ENCODE data around the gene ASCL1. TPM values are rescaled to one million over a fixed set of nuclear protein-coding genes. Genes with fewer than 3 reads are reported as not detected.

ASCL1 gene
- total and polyA plus RNA-seq, 4 donors, result 0.25 to 0.88 (median 0.63) TPM

- TF ChIP-seq, protein P1, sequence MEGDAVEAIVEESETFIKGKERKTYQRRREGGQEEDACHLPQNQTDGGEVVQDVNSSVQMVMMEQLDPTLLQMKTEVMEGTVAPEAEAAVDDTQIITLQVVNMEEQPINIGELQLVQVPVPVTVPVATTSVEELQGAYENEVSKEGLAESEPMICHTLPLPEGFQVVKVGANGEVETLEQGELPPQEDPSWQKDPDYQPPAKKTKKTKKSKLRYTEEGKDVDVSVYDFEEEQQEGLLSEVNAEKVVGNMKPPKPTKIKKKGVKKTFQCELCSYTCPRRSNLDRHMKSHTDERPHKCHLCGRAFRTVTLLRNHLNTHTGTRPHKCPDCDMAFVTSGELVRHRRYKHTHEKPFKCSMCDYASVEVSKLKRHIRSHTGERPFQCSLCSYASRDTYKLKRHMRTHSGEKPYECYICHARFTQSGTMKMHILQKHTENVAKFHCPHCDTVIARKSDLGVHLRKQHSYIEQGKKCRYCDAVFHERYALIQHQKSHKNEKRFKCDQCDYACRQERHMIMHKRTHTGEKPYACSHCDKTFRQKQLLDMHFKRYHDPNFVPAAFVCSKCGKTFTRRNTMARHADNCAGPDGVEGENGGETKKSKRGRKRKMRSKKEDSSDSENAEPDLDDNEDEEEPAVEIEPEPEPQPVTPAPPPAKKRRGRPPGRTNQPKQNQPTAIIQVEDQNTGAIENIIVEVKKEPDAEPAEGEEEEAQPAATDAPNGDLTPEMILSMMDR (IDR thresholded peaks at IDR 0.05; ENCODE audit: control extremely low read depth, extremely low read depth), result no peak
- Histone ChIP-seq H3K4me1 (ENCODE audit: control insufficient read depth in 5 of 5, insufficient read depth in 5 of 5, low read length in 5 of 5) (no peaks in the 10 kb centered on the region), H3K4me3 (no peak overlapping the region), H3K27me3 (ENCODE audit: control insufficient read depth in 3 of 3, insufficient read depth in 3 of 3, low read length in 2 of 3) (no peaks in the 10 kb centered on the region), H3K36me3 (ENCODE audit: control insufficient read depth in 4 of 4, insufficient read depth in 4 of 4, low read length in 4 of 4) (no peaks in the 10 kb centered on the region), H3K9ac (ENCODE audit: insufficient read depth in 1 of 2, low read length in 2 of 2) (no peak overlapping the region), H3K27ac (ENCODE audit: low read depth in 1 of 2, low read length in 1 of 2) (no peak overlapping the region), H3K9me3 (ENCODE audit: control insufficient read depth in 4 of 4, insufficient read depth in 3 of 4, low read length in 3 of 4) (peaks cover 0 to 4% (median 0%) of the 10 kb centered on the region in 4 donors)
- ATAC-seq (ENCODE audit: insufficient read depth, low FRiP score), result no peak
- WGBS, 2 donors, result 59 to 66% methylated on average over 2 of the region's 2 CpGs
- DNase-seq, result no peak
Observed at GRCh38 chr12:102939059-102939458, 18.4 kb upstream of the ASCL1 start.

- Histone ChIP-seq H3K4me1 (ENCODE audit: control insufficient read depth in 5 of 5, insufficient read depth in 5 of 5, low read length in 5 of 5) (no peaks in the 10 kb centered on the region), H3K4me3 (no peak overlapping the region), H3K9ac (ENCODE audit: insufficient read depth in 1 of 2, low read length in 2 of 2) (no peak overlapping the region), H3K9me3 (ENCODE audit: control insufficient read depth in 4 of 4, insufficient read depth in 3 of 4, low read length in 3 of 4) (peaks cover 0 to 4% (median 0%) of the 10 kb centered on the region in 4 donors), H3K27ac (ENCODE audit: low read depth in 1 of 2, low read length in 1 of 2) (no peak overlapping the region), H3K36me3 (ENCODE audit: control insufficient read depth in 4 of 4, insufficient read depth in 4 of 4, low read length in 4 of 4) (no peaks in the 10 kb centered on the region), H3K27me3 (ENCODE audit: control insufficient read depth in 3 of 3, insufficient read depth in 3 of 3, low read length in 2 of 3) (no peaks in the 10 kb centered on the region)
- WGBS, 2 donors, result 76 to 79% methylated on average over 2 of the region's 2 CpGs
- TF ChIP-seq, protein P1 (IDR thresholded peaks at IDR 0.05; ENCODE audit: control extremely low read depth, extremely low read depth), result no peak
- DNase-seq (no peak), ATAC-seq (ENCODE audit: insufficient read depth, low FRiP score) (no peak)
Observed at GRCh38 chr12:102939670-102940222, 17.7 kb upstream of the ASCL1 start.

GRCh38 chr12:102946042-102946441, 11.4 kb upstream of the ASCL1 start:
- TF ChIP-seq, protein P1 (IDR thresholded peaks at IDR 0.05; ENCODE audit: control extremely low read depth, extremely low read depth), result no peak
- Histone ChIP-seq H3K9me3 (ENCODE audit: control insufficient read depth in 4 of 4, insufficient read depth in 3 of 4, low read length in 3 of 4) (peaks cover 0 to 5% (median 0%) of the 10 kb centered on the region in 4 donors), H3K9ac (ENCODE audit: insufficient read depth in 1 of 2, low read length in 2 of 2) (no peak overlapping the region), H3K36me3 (ENCODE audit: control insufficient read depth in 4 of 4, insufficient read depth in 4 of 4, low read length in 4 of 4) (no peaks in the 10 kb centered on the region), H3K4me3 (no peak overlapping the region), H3K27me3 (ENCODE audit: control insufficient read depth in 3 of 3, insufficient read depth in 3 of 3, low read length in 2 of 3) (peaks cover 0 to 21% (median 21%) of the 10 kb centered on the region in 3 donors), H3K4me1 (ENCODE audit: control insufficient read depth in 5 of 5, insufficient read depth in 5 of 5, low read length in 5 of 5) (no peaks in the 10 kb centered on the region), H3K27ac (ENCODE audit: low read depth in 1 of 2, low read length in 1 of 2) (no peak overlapping the region)
- WGBS, 2 donors, result 64 to 67% methylated on average over 2 of the region's 2 CpGs
- ATAC-seq (ENCODE audit: insufficient read depth, low FRiP score) (no peak), DNase-seq (no peak)

DNA sequence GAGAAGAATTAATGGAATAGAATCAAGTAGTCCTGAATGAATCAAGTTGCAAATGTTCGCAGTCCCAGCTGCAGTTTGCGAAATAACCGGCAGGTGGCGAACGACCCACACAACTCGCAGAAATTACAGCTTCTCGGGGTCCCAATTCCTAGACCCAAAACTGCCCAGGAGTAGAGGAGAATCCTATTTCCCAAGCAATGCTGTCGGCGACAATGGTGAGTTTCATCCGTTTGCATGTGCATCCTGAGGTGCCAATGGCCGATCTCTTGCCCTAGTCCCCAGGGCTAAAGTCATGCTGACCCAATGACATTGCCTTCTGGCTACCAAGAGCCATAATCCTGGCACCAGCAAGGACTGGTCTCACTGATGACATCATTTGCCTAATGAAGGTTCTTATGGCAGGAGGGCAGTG, 8.5 kb upstream of the ASCL1 start:
- Histone ChIP-seq H3K9ac (ENCODE audit: insufficient read depth in 1 of 2, low read length in 2 of 2) (no peak overlapping the region), H3K9me3 (ENCODE audit: control insufficient read depth in 4 of 4, insufficient read depth in 3 of 4, low read length in 3 of 4) (peaks cover 0 to 5% (median 0%) of the 10 kb centered on the region in 4 donors), H3K36me3 (ENCODE audit: control insufficient read depth in 4 of 4, insufficient read depth in 4 of 4, low read length in 4 of 4) (no peaks in the 10 kb centered on the region), H3K4me3 (no peak overlapping the region), H3K27me3 (ENCODE audit: control insufficient read depth in 3 of 3, insufficient read depth in 3 of 3, low read length in 2 of 3) (peaks cover 0 to 50% (median 50%) of the 10 kb centered on the region in 3 donors), H3K4me1 (ENCODE audit: control insufficient read depth in 5 of 5, insufficient read depth in 5 of 5, low read length in 5 of 5) (no peaks in the 10 kb centered on the region), H3K27ac (ENCODE audit: low read depth in 1 of 2, low read length in 1 of 2) (no peak overlapping the region)
- TF ChIP-seq, protein P1 (IDR thresholded peaks at IDR 0.05; ENCODE audit: control extremely low read depth, extremely low read depth), result peak; percentile 58
- DNase-seq (peak; percentile 64 to 69 (median 64)), ATAC-seq (ENCODE audit: insufficient read depth, low FRiP score) (no peak)
- 4% methylated on average over 11 of the region's 11 CpGs for WGBS, 2 donors

Measured in lung (tissue), 12 donors.